DMS53 treated with DMSO at 0.1 percent for 48 hours (cell line): Measurements from ENCODE around the gene MRGPRX4.
"Not testable (repeated sequence)": the region's sequence is repeated elsewhere in the genome, so short reads cannot be mapped to it uniquely, and the experiment has no call there.

Source experiments
- DNase-seq: peaks from one replicate; lab custom pipeline; 2025; ENCODE audit not compliant: unreplicated experiment; lab: John Stamatoyannopoulos, UW

MRGPRX4 gene

DNA sequence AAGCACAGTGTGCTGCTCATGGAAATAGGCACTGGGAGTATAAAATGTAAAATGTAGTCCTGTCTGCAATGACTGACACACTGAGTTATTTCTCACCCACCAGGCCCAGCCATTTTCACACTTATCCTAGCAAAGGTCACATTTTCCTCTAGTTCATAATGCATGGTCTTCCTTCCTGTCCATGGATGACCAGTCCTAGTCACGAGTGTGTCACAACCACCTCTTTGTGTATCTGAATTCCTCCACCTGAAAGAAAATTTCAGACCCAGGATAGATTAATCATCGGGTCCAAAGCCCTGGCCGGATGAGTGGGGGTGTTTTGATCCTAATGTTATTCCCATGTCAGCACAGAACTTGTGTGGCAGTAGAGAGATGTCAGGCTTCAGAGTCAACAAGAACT, at the start of gene MRGPRX4:
Gene MRGPRX4 (plus strand): TSS at position 172 of the 400 bp plus-strand sequence. CDS start 420 bp downstream, outside the sequence.
- no peak for DNase-seq

DNA sequence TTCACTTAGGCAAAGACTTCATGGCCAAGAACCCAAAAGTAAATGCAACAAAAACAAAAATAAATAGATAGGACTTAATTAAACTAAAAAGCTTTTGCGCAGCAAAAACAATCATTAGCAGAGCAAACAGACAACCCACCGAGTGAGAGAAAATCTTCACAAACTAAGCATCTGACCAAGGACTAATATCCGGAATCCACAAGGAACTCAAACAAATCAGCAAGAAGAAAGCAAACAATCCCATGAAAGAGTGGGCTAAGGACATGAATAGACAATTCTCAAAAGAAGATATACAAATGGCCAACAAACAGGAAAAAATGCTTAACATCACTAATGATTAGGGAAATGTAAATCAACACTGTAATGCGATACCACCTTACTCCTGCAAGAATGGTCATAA, 41.5 kb upstream of the MRGPRX4 start:
- DNase-seq: not testable (repeated sequence)

DNA sequence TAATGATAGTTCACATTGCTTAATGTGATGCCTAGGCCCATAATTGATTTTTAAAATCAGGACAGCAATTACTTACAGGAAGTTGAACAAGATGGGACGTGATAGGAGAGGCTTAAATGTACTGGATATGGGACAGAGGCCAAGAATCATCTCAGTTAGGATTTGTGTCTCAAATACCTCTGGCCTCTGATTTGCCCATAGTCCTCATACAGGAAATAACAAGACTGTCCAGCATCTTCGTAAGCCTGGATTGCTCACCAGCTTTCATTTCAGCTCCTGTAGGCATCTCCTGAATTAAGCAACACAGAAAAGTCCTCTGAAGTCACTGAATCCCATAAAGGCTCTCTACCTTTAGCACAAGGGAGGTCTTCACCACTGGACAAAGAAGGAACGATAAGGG, 40.3 kb upstream of the MRGPRX4 start, which contains the start of gene MRGPRX3:
Gene MRGPRX3 (plus strand): TSS at position 231 of the 400 bp plus-strand sequence. CDS start 4,632 bp downstream, outside the sequence.
- no peak for DNase-seq

DNA sequence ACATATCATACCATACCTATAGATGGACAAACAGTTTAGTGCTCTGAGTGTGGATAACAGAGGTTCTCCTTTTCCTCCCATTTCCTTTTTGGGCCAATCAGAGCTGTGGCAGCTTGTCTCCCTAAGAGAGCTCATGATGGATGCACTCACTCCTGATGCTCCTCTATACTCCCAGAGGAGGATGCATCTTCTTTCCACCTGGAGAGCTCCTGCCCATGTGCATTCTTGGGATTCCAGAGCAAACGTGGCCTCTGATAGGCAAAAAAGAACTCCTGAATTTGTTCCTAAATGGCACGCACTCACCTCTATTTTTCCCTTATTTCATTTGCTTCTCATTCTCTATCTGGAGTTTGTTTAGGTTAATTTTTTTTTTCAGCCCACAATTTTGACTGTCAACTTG, 37.3 kb upstream of the MRGPRX4 start:
- no peak for DNase-seq

DNA sequence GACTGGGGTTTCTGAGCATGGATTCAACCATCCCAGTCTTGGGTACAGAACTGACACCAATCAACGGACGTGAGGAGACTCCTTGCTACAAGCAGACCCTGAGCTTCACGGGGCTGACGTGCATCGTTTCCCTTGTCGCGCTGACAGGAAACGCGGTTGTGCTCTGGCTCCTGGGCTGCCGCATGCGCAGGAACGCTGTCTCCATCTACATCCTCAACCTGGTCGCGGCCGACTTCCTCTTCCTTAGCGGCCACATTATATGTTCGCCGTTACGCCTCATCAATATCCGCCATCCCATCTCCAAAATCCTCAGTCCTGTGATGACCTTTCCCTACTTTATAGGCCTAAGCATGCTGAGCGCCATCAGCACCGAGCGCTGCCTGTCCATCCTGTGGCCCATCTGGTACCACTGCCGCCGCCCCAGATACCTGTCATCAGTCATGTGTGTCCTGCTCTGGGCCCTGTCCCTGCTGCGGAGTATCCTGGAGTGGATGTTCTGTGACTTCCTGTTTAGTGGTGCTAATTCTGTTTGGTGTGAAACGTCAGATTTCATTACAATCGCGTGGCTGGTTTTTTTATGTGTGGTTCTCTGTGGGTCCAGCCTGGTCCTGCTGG, 35.3 kb upstream of the MRGPRX4 start:
- DNase-seq: no peak

DNA sequence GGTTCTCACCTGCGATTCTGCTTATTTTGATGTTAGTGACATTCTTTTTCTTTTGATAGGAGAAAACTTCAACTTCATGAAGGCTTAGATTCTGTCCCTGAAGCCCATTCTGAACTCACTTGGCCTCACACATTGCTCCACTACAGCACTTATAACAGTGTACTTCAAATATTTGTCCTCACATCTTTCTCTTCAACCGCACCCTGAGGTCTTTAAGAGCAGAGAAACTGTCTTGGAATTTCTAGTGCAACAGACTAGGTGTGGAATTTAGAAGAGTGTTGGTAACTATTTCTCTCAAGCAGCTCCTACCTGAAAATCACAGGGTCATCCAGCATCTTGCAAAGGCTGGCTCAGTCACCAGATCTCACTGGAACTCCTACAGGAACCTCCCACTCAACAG, 32.5 kb upstream of the MRGPRX4 start:
- DNase-seq: no peak

DNA sequence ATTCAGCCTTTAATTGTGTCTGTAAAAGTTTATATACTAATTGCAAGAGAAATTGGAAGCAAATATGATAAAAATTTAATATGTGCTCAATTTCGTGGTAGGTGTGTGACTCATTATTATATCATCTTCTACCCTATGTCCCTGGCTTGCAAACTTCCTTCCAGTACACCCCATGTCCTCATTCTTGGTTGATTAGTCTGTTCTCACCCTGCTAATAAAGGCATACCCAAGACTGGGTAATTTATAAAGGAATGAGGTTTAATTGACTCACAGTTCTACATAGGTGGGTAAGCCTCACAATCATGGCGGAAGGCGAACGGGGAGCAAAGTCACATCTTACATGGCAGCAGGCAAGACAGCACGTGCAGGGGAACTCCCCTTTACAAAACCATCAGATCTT, 28.4 kb upstream of the MRGPRX4 start:
- DNase-seq: no peak

DNA sequence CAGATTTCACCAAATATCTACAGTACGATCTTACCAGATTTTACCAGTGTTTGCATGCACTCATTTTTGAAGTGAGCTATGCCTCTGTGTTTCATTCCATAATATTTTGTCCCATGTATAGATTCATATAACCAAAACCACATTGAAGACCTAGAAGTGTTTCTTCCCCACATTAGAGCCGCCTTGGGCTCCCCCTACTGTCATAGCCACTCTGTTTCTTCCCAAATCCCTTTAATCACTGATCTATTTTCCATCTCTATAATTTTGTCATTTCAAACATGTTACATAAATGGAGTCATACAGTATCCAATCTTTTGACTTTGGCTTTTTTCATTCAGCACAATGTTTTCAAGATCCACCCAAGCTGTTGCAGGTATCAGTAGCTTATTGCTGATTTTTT, 27.6 kb upstream of the MRGPRX4 start:
- DNase-seq: no peak

DNA sequence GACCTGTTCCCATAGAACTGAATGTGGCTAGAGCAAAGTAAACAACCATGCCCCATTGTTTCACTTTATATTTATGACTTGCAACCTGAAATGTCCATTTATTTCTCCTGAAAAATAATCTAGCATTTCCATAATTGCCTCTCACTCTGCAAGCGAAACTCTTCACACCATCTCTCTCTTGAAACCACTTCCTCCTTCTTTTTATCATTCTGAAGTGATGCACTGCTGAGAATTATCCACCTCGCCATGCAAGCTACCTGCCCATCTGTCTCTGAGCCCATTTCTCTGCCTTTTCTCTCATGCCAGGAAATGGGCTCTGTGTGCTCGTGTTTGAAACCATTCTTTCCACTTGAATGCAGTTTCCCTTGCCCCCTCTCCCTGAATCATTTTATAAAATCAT, 26.8 kb upstream of the MRGPRX4 start:
- DNase-seq: no peak

DNA sequence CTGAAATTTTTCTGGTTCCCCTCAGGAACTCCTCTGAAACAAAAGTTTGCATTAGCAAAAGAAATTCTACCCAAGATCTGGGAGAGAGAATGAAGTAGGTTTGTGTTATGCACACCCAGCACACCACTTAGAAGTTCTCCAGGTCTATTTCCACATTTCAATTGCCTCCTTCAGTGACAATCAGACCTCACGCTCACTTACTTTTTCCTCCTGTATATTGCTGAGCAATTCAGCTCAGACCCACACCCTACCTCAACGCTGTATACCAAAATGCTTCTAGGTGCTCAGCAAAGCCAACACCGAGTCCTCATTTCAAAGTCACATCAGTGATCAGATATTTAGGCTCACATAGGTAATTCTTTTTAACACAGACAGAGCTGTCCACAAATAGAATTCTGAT, 21.1 kb upstream of the MRGPRX4 start:
- no peak for DNase-seq

DNA sequence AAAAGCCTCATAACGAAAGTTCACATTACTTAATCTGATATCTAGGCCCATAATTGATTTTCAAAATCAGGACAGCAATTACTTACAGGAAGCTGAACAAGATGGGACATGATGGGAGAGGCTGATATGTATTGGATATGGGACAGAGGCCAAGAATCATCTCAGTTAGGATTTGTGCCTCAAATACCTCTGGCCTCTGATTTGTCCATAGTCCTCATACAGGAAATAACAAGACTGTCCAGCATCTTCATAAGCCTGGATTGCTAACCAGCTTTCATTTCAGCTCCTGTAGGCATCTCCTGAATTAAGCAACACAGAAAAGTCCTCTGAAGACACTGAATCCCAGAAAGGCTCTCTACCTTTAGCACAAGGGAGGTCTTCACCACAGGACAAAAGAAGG, 4.3 kb upstream of the MRGPRX4 start:
- no peak for DNase-seq

DNA sequence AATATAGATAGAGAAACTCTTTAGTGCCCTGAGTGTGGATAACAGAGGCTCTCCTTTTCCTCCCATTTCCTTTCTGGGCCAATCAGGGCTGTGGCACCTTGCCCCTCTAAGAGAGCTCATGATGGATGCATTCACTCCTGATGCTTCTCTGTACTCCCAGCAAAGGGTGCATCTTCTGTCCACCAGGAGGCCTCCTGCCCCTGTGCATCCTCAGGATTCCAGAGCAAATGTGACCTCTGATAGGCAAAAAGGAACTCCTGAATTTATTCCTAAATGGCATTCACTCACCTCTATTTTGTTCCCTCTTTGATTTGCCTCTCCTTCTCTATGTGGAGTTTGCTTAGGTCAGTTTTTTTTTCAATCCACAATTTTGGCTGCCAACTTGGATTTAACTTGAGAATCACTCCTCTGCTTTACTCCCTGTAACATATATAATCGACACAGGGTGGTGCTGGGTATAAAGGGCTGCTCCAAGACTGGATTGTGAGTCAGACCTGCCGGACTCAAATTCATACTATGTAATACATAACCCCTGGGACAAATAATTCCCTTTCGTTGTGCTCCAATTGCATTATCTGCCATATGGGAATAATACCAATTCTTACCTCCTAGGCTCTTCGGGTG, 1.1 kb upstream of the MRGPRX4 start:
- DNase-seq: peak; percentile 25

DNA sequence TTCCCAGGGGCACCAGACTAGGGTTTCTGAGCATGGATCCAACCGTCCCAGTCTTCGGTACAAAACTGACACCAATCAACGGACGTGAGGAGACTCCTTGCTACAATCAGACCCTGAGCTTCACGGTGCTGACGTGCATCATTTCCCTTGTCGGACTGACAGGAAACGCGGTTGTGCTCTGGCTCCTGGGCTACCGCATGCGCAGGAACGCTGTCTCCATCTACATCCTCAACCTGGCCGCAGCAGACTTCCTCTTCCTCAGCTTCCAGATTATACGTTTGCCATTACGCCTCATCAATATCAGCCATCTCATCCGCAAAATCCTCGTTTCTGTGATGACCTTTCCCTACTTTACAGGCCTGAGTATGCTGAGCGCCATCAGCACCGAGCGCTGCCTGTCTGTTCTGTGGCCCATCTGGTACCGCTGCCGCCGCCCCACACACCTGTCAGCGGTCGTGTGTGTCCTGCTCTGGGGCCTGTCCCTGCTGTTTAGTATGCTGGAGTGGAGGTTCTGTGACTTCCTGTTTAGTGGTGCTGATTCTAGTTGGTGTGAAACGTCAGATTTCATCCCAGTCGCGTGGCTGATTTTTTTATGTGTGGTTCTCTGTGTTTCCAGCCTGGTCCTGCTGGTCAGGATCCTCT, 709 bp downstream of the MRGPRX4 start:
- DNase-seq: no peak

DNA sequence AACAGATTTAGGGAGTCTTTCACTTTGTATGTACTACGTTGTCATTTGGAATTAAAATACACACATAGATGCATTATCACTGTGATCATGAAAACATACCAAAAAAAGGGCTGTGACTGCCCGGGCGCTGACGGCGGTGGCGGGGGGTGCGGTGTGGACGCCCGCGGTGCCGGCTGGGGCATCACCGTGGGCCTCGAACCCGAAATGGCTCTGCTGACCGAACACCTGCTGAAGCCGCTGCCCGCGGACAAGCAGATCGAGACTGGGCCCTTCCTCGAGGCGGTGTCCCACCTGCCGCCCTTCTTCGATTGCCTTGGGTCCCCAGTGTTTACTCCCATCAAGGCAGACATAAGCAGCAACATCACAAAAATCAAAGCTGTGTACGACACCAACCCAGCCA, 16.2 kb downstream of the MRGPRX4 start:
- no peak for DNase-seq

DNA sequence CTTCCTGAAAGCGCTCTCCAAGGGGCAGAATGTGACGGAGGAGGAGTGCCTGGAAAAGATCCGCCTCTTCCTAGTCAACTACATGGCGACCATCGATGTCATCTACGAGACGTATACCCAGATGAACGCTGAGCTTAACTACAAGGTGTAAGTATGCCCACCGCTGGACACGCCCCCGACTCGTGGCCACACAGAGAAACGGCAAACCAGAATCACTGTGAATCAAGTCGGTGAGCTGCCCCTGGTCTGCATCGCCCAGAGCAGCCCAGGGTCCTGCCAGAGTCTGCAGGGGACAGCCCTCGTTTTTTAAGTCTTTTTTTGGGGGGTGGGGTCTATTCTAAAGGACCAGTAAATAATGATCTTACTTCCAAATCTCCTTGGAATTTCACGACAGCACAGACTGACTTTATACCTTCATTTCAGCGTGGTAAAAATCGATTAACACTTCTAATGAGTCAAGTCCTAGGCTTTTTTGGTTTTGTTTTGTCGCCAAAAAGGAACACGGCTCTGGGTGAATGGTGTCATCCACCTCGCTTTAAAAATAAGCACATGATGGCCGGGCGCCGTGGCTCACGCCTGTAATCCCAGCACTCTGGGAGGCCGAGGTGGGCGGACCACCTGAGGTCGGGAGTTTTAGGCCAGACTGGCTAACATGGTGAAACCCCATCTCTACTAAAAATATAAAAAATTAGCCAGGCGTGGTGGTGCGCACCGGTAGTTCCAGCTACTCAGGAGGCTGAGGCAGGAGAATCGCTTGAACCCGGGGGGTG, 17.0 kb downstream of the MRGPRX4 start:
- DNase-seq: not testable (repeated sequence)

DNA sequence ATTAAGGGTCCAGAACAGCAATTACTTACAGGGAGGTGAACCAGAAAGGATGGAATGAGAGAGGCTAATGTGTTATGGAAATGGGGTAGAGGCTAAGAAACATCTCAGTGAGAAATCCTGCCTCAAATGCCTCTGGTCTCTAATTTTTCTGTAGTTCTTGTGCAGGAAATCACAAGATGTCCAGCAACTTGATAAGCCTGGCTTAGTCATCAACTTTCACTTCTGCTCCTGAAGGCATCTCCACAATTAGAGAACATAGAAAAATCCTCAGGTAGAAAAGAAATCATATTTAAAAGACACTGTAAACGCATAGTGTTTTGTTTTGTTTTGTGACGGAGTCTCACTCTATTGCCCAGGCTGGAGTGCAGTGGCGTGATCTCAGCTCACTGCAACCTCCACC, 18.7 kb downstream of the MRGPRX4 start:
- no peak for DNase-seq

DNA sequence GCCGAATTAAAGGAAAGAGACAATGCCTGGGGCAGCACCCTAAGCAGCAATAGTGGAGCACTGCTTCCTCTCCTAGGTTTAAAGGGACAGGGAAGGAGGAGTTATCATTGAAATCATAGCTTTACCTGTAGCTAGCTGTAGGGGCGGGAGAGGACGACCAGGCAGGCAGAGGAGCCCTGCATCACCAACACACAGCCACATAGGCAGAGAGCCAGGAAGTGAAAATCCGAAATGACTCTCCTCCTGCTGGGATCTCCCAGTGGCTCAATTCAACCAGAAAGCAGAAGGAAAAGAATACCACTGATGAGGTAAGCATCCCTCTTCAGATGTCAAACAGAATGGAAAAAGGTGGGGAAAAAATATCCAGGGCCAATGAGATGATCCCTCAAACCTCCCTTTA, 20.4 kb downstream of the MRGPRX4 start:
- DNase-seq: no peak

DNA sequence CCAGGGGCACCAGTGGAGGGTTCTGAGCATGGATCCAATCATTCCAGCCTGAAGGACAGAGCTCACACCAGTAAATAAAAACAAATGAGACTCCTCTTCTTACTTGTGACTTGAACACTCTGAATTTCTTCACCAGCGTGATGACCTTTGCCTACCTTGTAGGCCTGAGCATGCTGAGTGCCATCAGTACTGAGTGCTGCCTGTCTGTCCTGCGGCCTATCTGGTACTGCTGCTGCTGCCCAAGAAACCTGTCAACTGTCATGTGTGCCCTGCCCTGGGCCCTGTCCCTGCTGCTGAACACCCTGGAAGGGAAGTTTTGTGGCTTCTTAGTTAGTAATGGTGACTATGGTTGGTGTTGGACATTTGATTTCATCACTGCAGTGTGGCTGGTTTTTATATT, 23.9 kb downstream of the MRGPRX4 start:
- no peak for DNase-seq

DNA sequence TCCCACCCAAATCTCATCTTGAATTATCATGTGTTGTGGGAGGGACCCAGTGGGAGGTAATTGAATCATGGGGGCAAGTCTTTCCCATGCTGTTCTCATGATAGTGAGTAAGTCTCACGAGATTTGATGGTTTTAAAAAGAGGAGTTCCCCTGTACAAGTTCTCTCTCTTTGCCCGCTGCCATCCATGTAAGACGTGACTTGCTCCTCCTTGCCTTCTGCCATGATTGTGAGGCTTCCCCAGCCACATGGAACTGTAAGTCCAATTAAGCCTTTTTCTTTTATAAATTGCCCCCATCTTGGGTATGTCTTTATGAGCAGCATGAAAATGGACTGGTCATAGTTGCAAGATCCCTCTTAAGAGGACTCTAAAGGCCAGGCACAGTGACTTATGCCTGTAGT, 25.1 kb downstream of the MRGPRX4 start:
- not testable (repeated sequence) for DNase-seq

DNA sequence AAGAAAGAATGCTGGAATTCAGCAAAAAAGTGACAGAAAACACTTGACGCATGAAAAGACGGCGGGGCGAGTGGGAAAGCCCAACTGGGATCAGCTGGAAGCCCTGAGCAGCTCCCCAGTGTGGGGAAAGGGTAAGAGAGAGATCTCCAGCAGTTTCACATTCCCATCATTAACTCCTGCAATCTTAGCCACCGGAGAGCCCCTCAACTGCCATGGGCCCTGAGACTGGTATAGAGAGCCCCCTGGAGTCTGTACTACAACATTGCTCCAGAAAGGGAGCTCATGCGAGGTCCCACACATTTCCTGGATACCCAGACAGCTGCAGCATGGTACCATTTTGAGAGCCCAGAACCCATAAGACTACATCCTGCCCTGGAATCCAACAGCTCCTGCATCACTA, 31.1 kb downstream of the MRGPRX4 start:
- DNase-seq: no peak

DNA sequence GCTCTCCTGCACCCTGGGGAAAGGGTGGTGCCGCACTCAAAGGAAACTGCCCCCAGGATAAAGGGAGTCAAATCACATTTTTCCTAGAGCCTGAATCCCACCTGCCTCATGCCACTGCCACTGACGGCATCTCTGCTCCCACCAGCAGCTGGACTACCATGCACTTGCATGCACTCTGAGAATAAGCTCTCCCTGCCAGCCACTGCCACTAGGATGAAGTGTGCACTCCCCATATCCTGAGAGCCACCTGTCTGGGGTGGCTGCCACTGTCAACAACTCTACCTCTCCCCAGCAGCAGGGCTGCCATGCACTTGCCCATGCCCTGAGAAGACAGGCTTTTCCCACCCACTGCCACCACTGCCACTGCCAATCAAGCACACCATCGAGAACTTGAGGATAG, 31.6 kb downstream of the MRGPRX4 start:
- DNase-seq: no peak

DNA sequence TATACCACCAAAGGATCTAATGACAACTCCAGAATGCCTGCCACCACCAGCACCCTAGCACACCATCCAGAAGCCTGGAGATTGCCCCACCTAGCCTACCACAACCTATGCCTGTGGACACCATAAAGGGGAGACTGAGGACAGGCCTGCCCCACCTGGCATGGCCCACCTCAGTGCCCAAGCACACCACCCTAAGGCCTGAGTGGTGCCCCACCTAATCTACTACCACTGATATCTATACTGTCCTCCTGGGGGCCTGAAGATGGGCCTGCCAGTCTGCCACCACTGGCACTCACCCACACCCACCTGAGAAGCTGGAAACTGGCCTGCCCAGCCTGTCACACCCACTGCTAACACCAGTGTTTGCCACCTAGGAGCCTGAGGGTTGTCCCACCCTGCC, 32.1 kb downstream of the MRGPRX4 start:
- DNase-seq: no peak
